GM21390 (cell line): ENCODE results near the gene LMX1B.

Experiments
- ATAC-seq: cut with Tn5 transposase; IDR thresholded peaks from one replicate; pipeline ENCODE4 v1.9.1; 2021; ENCODE audit not compliant: unreplicated experiment

LMX1B gene

DNA sequence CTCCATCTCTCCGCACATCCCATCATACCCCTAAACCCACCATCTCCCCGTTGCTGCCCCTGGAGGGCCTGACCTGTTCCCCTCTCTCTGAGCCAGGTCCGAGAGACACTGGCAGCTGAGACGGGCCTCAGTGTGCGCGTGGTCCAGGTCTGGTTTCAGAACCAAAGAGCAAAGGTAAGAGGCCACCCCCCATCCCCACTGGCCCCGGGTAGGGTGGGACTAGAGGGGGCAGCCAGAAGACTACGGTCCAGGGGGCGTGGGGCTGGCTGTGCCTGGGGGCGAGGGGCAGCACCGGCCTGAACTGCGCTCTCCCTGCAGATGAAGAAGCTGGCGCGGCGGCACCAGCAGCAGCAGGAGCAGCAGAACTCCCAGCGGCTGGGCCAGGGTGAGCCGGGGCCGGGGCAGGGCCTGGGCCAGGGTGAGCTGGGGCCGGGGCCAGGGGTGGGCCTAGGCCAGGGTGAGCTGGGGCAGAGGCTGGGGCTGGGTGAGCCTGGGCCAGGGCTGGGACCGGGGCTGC, 79.8 kb downstream of the LMX1B start:
- ATAC-seq: no peak

GRCh38 chr9:126694206-126695081, 80.7 kb downstream of the LMX1B start:
- ATAC-seq: no peak

DNA sequence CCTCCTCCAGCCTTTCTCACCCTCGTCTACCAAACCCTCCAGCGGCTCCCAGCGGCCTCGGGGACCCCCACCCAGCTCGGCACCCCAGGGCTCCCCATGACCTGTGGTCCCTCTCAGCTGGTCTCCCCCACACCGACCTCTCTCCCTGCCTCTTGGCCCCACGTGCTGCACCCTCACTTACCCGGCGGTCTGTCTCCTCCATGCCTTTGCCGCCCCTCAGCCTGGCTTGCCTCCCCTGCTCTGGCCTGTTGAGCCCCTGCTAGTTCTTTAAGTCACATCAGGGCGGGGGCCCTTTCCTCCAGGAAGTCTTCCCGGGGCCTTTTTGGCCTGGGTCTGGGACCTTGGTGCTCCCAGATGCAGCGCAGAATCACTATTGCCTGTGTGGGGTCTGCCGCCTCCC, 81.5 kb downstream of the LMX1B start:
- ATAC-seq: no peak

DNA sequence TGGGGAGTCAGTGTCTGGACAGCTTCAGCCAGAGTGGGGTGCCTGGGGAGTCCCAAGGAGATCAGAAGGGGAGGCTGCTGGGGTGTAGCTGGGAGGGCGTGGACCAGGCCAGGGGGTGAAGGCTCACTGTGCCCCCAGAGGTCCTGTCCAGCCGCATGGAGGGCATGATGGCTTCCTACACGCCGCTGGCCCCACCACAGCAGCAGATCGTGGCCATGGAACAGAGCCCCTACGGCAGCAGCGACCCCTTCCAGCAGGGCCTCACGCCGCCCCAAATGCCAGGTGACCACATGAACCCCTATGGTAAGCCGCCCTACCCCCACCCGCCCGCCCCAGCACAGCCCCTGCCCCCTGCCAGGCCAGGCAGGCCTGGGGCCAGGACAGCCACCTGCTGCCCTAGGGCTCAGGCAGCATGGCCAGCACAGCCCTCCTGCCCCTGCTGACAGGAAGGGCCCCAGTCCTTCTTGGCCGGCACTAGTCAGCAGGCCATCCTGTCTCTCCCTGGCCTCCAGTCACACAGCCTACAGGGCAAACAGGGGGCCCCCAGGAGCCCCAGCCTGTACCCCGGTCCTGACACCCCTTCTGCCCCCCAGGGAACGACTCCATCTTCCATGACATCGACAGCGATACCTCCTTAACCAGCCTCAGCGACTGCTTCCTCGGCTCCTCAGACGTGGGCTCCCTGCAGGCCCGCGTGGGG, 82.1 kb downstream of the LMX1B start:
- no peak for ATAC-seq

DNA sequence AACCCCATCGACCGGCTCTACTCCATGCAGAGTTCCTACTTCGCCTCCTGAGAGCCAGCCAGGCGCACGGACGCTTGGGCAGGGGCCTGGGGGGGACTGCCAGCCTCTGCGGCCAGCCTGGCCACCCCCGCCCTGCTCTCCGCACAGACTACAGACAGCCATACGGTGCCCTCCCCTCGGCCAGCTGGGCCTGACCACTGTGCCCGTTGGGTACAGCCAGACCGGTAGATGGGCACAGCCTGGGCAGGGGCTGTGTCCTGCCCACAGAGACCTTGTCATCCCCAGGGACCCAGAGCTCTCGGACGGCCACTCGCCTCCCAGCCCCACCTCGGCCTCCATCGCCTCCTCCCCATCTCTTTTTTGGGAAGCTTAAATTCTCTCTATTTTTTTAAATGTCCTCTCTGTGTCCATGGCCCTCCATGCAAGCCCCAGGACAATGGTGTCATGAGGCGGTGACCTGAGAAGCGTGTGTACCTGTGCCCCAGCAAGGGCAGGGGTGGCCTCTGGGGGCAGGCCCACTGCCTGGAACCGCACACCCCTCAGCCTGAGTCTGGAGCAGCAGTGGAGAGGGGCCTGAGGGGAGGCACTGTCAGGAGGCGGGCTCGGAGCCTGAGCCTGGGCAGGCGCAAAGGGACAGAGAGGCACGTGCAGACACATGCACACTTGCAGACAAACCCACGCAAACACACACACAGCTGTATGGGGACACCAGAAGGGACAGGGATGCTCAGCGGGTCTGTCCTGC, 82.8 kb downstream of the LMX1B start:
- ATAC-seq: no peak

- no peak for ATAC-seq
Observed at GRCh38 chr9:126697330-126697729, 83.6 kb downstream of the LMX1B start.

- no peak for ATAC-seq
Observed at GRCh38 chr9:126698251-126698650, 84.5 kb downstream of the LMX1B start.

DNA sequence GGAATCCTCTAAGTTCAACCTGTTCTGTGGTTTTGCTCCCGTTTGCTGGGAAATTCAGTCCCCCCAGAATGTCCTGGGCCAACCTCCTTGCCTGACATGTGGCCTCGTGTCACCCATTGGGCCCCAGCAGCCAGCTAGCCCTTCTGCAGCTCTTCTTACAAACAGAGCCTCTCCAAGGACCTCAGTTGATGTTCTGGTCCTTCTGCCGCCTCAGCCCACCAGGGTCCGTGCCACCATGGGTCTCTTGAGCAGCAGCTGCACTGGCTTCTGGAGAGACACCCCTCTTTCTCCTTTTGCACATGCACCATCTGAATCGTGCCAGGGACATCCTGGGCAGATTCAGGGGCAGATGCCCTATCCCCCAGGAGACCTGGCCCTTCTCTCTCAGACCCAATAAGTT, 85.0 kb downstream of the LMX1B start:
- ATAC-seq: no peak

GRCh38 chr9:126699401-126699881, 85.7 kb downstream of the LMX1B start:
- no peak for ATAC-seq

DNA sequence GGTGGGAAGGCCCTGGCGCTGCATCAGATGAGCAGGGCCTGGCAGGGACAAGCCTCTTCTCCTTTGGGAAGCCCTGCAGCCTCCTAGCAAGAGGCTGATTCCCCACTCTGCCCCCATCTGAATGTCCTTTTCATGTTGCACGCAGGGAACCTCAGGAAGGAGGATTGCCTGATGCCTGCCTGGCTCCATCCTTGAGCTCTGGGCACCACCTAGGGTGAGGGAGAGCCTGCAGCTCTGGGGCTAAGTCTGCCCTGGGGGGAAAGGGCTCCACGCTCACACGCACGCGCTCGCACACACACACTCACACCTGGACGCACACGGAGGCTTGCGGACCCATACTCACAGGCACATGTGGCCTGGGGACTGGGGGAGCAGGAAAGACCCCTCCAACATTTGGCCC, 86.6 kb downstream of the LMX1B start:
- ATAC-seq: no peak

DNA sequence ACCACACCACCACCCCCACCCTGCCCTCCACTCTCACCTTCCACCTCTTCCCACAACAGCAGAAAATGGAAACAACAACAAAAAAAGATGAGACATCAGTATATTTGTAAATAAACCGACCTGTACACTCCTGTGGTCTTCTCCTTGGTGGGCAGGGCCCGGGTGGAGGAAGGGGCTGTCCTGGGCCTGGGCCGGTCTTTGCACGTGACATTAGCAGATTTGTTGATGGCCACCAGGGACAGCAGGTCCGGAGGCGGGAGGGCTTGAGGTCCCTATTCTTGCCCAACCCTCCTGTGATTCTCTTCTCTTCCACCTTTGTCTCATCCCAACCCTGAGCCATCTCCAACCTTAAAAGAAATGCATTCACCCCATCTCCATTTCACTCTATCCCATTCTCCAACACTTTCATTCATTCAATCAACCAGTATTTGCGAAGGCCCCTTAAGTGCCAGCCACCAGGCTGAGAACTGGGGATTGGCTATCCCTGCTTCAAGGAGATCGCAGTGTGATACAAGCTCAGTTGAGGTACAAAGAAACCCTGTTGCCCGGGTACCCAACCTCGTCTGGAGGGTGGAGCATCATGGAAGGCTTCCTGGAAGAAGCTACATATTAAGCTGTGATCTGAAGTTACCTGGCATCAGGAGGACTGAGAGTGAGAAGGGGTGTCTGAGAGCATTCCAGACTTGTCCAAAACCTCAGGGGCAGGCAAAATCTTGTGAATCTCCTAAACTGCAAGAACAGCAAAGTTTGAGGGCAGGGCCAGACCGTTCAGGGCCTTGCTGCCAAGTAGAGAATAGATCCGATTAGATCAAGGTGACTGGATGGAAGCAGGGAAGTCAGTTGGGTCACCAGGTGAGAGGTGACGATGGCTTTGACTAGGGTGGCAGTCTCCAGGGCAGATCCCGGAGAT, 87.4 kb downstream of the LMX1B start:
- no peak for ATAC-seq

DNA sequence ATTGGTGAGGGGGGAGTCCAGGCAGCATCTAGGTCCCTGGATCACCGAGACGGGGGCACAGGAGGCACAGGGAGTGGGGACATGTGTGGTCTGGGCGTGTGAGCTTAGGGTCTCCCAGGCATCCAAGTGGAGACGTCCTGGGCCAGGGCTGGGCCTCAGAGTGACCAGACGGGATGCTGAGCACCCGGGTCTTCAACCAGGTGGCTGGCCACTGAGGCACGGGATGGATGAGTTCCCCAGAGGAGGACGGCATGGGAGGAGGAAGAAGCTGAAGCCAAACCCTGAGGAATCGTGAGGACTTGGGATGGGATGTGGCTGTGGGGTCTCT, 88.0 kb downstream of the LMX1B start:
- ATAC-seq: no peak

- ATAC-seq: no peak
Observed at GRCh38 chr9:126702151-126703001, 88.6 kb downstream of the LMX1B start.

DNA sequence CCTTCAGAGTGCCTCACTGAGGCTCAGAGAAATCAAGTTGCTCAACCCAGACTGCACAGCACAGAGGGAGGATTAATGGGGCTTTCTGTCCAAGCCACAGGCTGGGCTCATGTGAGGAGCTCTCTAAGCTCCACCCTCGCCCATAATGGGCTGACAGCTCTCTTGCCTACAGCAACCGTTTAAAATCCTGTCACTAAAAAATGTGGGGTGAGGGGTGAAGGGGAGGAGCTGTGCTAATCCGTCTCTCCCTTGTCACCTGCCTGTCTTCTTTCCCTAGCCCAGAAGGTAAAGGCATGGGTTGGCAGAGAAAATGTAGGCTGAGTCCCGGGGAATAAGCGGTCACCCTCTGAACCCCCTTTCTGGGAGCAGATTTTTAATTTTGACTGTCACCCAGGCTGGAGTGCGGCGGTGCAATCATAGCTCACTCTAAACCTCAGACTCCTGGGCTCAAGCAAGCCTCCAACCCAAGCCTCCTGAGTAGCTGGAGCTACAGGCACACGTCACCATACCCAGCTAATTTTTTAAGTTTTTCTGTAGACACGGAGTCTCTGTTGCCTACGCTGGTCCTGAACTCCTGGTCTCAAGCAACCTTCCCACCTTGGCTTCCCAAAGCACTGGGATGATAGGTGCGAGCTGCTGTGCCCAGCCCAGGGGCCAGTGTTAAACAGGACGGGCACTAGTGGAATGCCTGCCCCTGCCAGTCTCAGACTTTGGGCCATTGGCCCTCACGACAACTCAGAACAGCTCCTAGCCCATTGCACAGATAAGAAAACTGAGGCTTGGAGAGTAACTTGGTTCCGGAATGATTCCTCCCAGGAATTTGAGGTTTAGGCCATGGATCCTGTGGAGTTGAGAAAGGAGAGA, 89.5 kb downstream of the LMX1B start:
- no peak for ATAC-seq

DNA sequence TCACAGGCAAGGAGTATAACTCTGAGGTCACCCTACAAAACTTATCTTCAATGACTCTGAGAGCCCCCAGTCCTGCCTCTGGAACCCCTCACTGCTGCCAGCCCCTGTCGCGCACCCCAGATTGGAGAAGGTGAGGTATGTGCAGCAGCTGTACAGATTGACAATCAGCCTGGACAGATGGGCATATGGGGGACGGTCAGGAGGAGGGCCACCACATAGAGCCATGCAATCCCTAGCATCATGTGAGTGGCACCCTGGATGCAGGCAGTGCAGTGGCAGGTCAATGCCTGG, 90.1 kb downstream of the LMX1B start:
- no peak for ATAC-seq

DNA sequence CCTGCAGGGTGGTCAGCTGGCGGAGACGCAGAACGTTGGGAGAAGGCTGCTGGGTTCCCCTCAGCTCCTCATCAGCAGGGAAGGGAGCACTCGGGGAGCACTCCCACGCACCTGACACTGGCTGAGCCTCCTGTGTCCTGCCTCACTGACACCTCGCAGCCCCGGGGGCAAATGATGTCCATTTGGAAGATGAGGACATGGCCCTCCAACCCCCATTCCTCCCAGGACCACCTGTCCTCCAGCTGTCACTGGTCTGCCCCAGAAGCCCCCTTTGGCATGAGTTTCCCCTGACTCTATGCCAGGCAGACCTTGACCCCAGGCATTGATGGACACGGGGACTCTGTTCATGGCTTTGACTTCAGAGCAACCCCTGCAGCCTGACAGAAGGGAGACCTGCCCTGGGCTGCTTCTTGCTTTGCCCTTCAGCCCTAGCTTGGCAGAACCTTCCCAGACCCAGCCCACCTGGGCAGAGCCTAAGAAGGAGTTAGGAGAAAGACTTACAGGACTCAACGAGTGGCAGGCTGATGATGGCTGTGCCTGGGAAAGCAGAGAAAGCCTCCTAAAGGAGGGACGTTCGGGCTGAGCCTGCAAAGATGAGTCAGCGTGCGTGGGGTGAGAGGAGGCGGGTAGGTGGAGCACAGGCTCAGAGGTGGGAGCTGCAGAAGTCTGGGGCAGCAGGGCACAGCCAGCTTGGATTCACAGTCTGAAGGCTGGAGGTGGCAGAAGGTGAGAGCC, 90.6 kb downstream of the LMX1B start:
- ATAC-seq: no peak

DNA sequence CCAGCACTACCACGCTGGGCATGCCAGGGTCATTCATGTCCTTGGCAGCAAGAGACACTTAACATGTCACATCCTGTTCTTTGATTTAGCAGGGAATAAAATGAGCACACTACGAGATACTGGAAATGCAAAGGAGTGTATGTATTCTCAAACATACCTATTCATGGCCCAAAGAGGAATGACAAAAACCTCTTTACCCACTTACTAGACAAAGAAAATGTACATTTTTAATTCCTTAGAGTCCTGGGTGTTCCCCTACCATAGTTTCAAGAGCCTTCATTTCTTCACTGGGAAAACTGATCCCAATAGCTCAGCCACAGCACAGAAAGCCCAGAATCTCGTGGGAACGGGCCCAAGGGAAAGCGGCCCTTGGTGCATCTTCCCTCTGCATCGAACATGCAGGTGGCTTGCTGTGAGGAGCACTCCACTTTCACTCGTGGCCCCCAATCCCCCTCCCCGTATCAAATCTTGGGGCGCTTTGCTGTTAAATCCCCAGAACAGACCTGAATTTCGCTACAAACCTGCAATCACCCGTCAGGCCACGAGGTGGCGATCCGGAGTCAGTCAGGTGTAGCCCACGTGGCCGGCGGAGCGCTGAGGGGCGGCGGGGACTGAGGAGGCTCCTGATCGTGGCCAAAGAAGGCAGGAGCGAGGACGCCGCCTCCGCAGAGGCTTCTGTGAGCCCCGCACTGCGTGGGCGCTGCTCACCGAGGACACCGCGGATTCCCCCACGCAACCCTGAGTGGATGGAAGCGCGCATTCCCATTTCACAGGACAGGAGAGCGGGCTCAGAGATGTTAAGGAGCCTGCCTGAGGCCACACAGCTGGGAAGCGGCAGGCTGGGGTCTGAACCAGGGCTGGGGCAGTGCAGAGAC, 91.4 kb downstream of the LMX1B start:
- no peak for ATAC-seq
